B cell (primary cell): ENCODE measurements around the gene PPP1R12C.

Experiments
- CTCF ChIP-seq: fragments of 200-600 bp; IDR thresholded peaks from one replicate; pipeline ENCODE4 v1.8.0; 2022; ENCODE audit warnings: antibody characterized with exemption, mild to moderate bottlenecking
- EZH2 ChIP-seq: IDR thresholded peaks from 2 replicates; pipeline ENCODE4 v1.6.1; 2012; ENCODE audit warnings: borderline replicate concordance, low read depth, mild to moderate bottlenecking, moderate library complexity, low read length; ENCODE audit not compliant: insufficient read depth, poor library complexity, severe bottlenecking

GRCh38 chr19:55145232-55145631 is 27.8 kb upstream of the PPP1R12C start:
- TF ChIP-seq CTCF (no peak), EZH2 (no peak)
